ENCODE results near the gene CDH12.

GRCh38 chr5:22615964-22616363, 237.2 kb downstream of the CDH12 start:
- TF ChIP-seq POLR2A (IDR thresholded peaks at IDR 0.05; ENCODE audit: low read length): no peak
- no peak for TF ChIP-seq GATA1 (IDR thresholded peaks at IDR 0.05; ENCODE audit: low read depth, low read length)

All from erythroblast (primary cell).